DOHH2 (cell line): Measurements from ENCODE around the gene LRRC43.

Source experiments
- EZH2phosphoT487 ChIP-seq: fragments of 200-600 bp; sonication (generic); IDR thresholded peaks from 2 replicates; pipeline ENCODE4 v1.6.1; 2017; ENCODE audit warnings: borderline replicate concordance, mild to moderate bottlenecking, antibody characterized with exemption, low read length, moderate library complexity, mixed read lengths
- TF ChIP-seq, protein P1 (sequence below): fragments of 200-600 bp; sonication (generic); IDR thresholded peaks from one replicate; pipeline ENCODE4 v1.5.1; 2014; ENCODE audit warnings: antibody characterized with exemption, mild to moderate bottlenecking, low read depth, low read length; ENCODE audit not compliant: poor library complexity, severe bottlenecking

DNA sequence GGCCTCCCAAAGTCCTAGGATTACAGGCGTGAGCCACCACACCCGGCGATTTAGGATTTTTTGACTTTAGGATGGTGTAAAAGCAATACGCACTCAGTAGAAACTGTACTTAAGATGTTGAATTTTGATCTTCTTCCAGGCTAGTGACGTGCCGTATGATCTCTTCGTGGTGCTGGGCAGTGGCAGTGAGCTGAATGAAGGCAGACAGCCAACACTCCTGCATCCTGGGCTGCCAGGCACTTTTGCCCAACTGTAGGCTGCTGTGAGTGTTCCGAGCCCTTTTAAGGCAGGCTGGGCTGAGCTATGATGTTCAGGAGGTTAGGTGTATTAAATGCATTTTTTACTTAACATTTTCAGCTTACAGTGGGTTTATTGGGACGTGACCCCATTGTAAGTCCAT lies 30.2 kb upstream of the LRRC43 start:
- TF ChIP-seq, protein P1, sequence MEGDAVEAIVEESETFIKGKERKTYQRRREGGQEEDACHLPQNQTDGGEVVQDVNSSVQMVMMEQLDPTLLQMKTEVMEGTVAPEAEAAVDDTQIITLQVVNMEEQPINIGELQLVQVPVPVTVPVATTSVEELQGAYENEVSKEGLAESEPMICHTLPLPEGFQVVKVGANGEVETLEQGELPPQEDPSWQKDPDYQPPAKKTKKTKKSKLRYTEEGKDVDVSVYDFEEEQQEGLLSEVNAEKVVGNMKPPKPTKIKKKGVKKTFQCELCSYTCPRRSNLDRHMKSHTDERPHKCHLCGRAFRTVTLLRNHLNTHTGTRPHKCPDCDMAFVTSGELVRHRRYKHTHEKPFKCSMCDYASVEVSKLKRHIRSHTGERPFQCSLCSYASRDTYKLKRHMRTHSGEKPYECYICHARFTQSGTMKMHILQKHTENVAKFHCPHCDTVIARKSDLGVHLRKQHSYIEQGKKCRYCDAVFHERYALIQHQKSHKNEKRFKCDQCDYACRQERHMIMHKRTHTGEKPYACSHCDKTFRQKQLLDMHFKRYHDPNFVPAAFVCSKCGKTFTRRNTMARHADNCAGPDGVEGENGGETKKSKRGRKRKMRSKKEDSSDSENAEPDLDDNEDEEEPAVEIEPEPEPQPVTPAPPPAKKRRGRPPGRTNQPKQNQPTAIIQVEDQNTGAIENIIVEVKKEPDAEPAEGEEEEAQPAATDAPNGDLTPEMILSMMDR: no peak
- TF ChIP-seq EZH2phosphoT487: no peak
